Rectal smooth muscle tissue (tissue), 1 donor: ENCODE results near the gene EEPD1.

Experiments used
- H3K27ac ChIP-seq: one replicate; pipeline ENCODE4 v1.7.0; 2013; ENCODE audit warnings: low read depth, low read length, inconsistent platforms
- H3K27me3 ChIP-seq: one replicate; pipeline ENCODE4 v1.7.0; 2013; ENCODE audit warnings: low read length; ENCODE audit not compliant: control insufficient read depth, insufficient read depth
- H3K36me3 ChIP-seq: one replicate; pipeline ENCODE4 v1.7.0; 2013; ENCODE audit warnings: low read length; ENCODE audit not compliant: control insufficient read depth, insufficient read depth
- H3K4me1 ChIP-seq: one replicate; pipeline ENCODE4 v1.7.0; 2013; ENCODE audit warnings: low read length; ENCODE audit not compliant: control insufficient read depth, insufficient read depth
- H3K4me3 ChIP-seq: one replicate; pipeline ENCODE4 v1.7.0; 2013; ENCODE audit warnings: low read length
- H3K9ac ChIP-seq: one replicate; pipeline ENCODE4 v1.7.0; 2013; ENCODE audit warnings: low read length

Gene EEPD1

DNA sequence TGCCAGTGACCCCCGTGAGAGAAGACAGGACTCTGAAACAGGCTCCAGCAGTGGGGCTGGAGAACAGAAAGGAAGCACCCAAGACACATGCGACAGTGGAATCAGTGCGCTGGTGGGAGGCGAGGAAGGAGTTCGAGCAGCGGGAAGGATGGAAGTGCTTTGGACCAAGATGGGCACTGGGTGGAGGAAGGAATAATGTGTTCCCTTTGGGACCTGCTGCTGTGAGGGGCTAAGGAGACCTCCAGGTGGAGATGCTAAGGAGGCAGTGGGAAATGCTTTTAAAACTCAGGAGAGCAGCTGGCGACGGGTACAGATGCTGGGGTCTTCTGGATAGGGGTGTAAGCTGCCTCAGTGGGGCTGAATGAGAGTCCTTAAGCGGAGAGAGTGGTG, 126.9 kb downstream of the EEPD1 start:
- peak overlapping the region; percentile 72 for H3K27ac ChIP-seq
- H3K27me3 ChIP-seq = no peaks in the 10 kb centered on the region
- H3K9ac ChIP-seq = no peak overlapping the region
- peaks cover 41% of the 10 kb centered on the region for H3K4me1 ChIP-seq
- H3K36me3 ChIP-seq = no peaks in the 10 kb centered on the region
- no peak overlapping the region for H3K4me3 ChIP-seq

- Histone ChIP-seq H3K36me3 (no peaks in the 10 kb centered on the region), H3K27me3 (no peaks in the 10 kb centered on the region), H3K4me3 (peak overlapping the region; percentile 35), H3K9ac (no peak overlapping the region), H3K4me1 (peaks cover 41% of the 10 kb centered on the region), H3K27ac (peak overlapping the region; percentile 72)
Measured at GRCh38 chr7:36280840-36281812, 128.1 kb downstream of the EEPD1 start.

DNA sequence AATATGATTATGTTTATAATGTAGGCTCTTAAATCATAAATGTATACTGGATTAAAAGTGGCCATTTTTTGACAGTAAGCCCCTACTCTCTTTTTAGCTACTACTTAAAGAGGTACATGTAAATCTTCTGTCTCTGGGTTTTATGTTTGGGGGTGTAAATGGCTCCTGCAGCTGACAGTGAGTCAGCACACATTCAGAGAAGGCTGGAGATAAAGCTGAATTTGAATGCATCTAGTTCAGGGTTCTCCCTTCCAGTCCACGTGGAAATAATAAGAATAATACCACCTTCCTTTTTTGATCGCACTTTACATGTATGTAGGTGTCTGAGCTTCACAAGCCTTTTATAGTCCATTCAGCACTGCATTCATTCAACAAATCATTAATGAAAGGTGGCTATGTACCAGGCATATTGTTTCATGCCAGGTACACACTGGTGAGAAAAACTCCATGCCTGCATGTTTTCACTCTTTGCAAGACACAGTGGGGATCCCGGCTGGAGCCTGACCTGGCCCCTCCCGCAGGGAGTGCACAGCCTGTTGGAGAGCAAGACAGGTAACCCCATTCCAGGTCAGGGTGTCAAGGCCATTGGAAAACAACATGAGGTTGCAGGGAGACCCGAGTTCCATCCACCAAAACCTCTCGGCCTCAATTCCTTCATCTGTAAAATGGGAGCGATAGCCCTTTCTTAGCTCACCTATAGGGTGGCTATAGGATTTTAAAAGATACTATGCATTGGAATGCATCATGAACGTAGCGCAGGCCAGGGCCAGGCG, 129.1 kb downstream of the EEPD1 start:
- H3K4me3 ChIP-seq = no peak overlapping the region
- no peaks in the 10 kb centered on the region for H3K36me3 ChIP-seq
- H3K9ac ChIP-seq = no peak overlapping the region
- peaks cover 41% of the 10 kb centered on the region for H3K4me1 ChIP-seq
- H3K27me3 ChIP-seq = no peaks in the 10 kb centered on the region
- peak overlapping the region; percentile 10 for H3K27ac ChIP-seq

GRCh38 chr7:36283181-36283580, 130.1 kb downstream of the EEPD1 start:
- peaks cover 35% of the 10 kb centered on the region for H3K4me1 ChIP-seq
- no peak overlapping the region for H3K27ac ChIP-seq
- H3K36me3 ChIP-seq = no peaks in the 10 kb centered on the region
- H3K4me3 ChIP-seq = no peak overlapping the region
- no peak overlapping the region for H3K9ac ChIP-seq
- no peaks in the 10 kb centered on the region for H3K27me3 ChIP-seq

GRCh38 chr7:36283711-36284130, 130.7 kb downstream of the EEPD1 start:
- Histone ChIP-seq H3K36me3 (no peaks in the 10 kb centered on the region), H3K27me3 (no peaks in the 10 kb centered on the region), H3K27ac (no peak overlapping the region), H3K9ac (no peak overlapping the region), H3K4me3 (no peak overlapping the region), H3K4me1 (peaks cover 32% of the 10 kb centered on the region)

DNA sequence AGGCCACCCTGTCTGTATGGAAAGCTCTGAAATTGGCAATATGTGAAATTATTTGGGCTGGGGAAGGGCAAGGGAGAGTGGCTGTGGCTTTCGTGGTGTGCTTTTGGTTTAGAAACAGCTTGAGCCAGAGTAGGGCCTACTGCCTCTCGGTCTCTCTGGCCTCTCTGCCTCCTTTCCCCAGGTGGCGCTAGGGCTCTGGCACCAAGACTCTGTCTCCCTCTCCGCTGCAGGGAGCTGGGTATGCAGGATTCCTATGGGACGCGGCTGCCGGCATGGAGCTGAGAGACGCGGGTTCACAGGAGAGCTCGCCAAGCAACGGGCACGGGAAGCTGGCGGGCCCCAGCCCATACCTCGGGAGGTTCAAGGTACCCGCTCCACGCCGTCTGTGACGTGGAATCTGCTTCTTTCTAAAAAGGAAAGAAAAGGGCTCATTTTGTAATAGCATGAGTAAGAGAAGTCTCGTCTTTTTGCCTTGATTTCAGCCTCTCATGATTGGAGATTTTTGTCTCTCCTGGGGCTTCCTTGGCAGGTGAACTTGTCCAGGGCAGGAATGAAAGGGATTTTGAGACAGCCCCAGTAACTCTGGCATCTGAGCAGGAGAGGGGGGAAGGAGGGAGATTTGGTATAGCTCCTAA, 131.5 kb downstream of the EEPD1 start:
- H3K27ac ChIP-seq = no peak overlapping the region
- no peak overlapping the region for H3K4me3 ChIP-seq
- H3K27me3 ChIP-seq = no peaks in the 10 kb centered on the region
- no peaks in the 10 kb centered on the region for H3K36me3 ChIP-seq
- no peak overlapping the region for H3K9ac ChIP-seq
- peaks cover 26% of the 10 kb centered on the region for H3K4me1 ChIP-seq

GRCh38 chr7:36285276-36285675, 132.2 kb downstream of the EEPD1 start:
- Histone ChIP-seq H3K36me3 (no peaks in the 10 kb centered on the region), H3K9ac (no peak overlapping the region), H3K4me1 (peaks cover 19% of the 10 kb centered on the region), H3K27ac (no peak overlapping the region), H3K4me3 (no peak overlapping the region), H3K27me3 (no peaks in the 10 kb centered on the region)

GRCh38 chr7:36286226-36286625, 133.2 kb downstream of the EEPD1 start:
- no peak overlapping the region for H3K27ac ChIP-seq
- peaks cover 11% of the 10 kb centered on the region for H3K4me1 ChIP-seq
- H3K27me3 ChIP-seq = no peaks in the 10 kb centered on the region
- H3K36me3 ChIP-seq = no peaks in the 10 kb centered on the region
- H3K4me3 ChIP-seq = no peak overlapping the region
- no peak overlapping the region for H3K9ac ChIP-seq

- Histone ChIP-seq H3K36me3 (no peaks in the 10 kb centered on the region), H3K4me1 (peaks cover 6% of the 10 kb centered on the region), H3K4me3 (no peak overlapping the region), H3K27me3 (no peaks in the 10 kb centered on the region), H3K27ac (no peak overlapping the region), H3K9ac (no peak overlapping the region)
Measured at GRCh38 chr7:36286688-36287087, 133.6 kb downstream of the EEPD1 start.

DNA sequence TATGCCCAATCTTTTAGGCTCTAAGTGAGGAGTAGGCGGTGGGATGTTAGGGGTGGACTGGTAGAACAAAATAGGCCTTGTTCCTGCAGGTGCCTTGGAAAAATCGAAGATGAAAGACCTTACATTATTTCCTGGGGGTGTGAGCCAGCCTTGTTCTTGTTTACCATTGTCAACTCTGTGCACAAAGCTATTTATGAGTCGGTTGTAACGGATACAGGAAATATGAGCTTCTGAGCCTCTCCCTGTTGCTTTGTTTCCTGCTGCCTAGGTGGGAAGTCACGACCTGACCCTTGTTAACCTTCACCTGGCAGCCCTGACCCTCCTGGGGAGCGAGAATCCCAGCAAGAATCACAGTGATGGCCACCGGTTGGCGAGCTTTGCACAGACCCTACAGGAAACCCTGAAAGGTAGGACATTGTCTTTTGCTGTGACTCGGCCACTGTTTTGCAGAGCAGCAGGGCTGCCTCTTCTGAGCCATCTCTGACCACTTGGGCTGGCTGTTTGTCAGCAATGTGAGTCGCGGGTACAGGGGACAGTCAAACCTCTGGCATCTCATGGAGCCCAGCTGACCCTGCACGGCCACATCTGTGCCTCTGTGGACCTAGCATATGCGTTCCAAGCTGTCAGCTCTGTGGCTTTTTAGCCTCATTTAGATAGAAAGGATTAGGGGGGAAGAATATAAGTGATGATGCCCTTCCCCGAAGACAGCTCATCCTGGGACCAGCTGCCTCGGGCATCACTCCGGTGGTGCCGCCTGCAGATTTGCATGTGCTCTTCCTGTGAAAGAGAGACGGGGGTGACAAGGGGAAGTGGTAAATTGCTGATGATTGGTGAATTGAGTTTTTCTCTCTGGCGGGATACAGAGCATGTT, 134.6 kb downstream of the EEPD1 start:
- Histone ChIP-seq H3K27me3 (no peaks in the 10 kb centered on the region), H3K27ac (no peak overlapping the region), H3K4me3 (peak overlapping the region; percentile 40), H3K36me3 (no peaks in the 10 kb centered on the region), H3K4me1 (no peaks in the 10 kb centered on the region), H3K9ac (no peak overlapping the region)

- no peak overlapping the region for H3K27ac ChIP-seq
- no peak overlapping the region for H3K9ac ChIP-seq
- no peaks in the 10 kb centered on the region for H3K36me3 ChIP-seq
- no peak overlapping the region for H3K4me3 ChIP-seq
- H3K4me1 ChIP-seq = no peaks in the 10 kb centered on the region
- no peaks in the 10 kb centered on the region for H3K27me3 ChIP-seq
Measured at GRCh38 chr7:36288501-36288900, 135.4 kb downstream of the EEPD1 start.
